ENCODE measurements around the gene ALPK3. TPM values are rescaled to one million over a fixed set of nuclear protein-coding genes. Genes with fewer than 3 reads are reported as not detected.

ALPK3 gene
- total and polyA plus RNA-seq, 10 of the 15 experiments (the other 5 are each of a cell fraction or from before 2014, with no cell fraction given), result under 0.01 to 0.05 (median 0.02) TPM; not detected in 6

DNA sequence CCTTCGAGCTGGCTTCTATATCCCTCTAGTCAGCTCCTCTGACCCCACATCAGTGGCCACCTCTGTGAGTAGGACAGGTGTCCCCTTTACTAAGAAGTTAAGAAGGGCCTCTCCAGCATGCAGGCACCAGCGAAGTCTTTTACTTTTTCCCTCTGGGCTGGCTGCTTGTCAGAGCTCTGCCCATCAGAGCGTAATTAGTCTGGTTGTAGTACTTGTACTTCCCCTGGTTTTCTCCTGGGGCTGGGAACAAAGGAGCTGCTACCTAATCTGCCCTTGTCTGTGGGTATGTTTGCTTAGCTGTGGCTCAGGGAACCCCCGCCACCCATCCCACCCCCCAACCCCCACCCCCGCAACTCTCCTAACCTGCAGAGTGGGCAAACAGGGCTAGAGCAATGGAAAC, 27.4 kb upstream of the ALPK3 start (continued):
- TF ChIP-seq, protein P1, sequence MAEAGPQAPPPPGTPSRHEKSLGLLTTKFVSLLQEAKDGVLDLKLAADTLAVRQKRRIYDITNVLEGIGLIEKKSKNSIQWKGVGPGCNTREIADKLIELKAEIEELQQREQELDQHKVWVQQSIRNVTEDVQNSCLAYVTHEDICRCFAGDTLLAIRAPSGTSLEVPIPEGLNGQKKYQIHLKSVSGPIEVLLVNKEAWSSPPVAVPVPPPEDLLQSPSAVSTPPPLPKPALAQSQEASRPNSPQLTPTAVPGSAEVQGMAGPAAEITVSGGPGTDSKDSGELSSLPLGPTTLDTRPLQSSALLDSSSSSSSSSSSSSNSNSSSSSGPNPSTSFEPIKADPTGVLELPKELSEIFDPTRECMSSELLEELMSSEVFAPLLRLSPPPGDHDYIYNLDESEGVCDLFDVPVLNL (IDR thresholded peaks at IDR 0.05; ENCODE audit: low read depth, low read length), result no peak
- TF ChIP-seq MTA2 (IDR thresholded peaks at IDR 0.05; ENCODE audit: low read depth) (peak; percentile 45; the same call in 1 of the 2 replicates), BRCA1 (IDR thresholded peaks at IDR 0.05; ENCODE audit: low read depth, low read length) (no peak)

DNA sequence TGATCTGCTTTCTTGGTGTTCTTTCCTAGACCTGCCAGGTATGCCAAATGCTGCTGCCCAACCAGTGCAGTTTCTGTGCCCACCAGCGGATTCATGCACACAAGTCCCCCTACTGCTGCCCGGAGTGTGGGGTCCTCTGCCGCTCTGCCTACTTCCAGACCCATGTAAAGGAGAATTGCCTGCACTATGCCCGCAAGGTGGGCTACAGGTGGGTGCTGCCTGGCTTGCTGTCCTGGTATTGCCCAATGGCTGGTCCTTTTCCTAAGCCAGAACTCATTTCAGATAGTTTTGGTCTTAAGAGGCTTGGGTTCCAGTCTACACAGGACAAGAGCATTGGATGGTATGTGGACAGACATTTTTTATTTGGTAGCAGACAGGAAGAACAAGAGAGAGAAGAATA, 26.5 kb upstream of the ALPK3 start:
- Histone ChIP-seq H3K4me2 (ENCODE audit: control insufficient read depth, insufficient read depth) (no peak overlapping the region), H3K9ac (ENCODE audit: control insufficient read depth, insufficient read depth, low read length) (no peak overlapping the region), H4K20me1 (ENCODE audit: control insufficient read depth, insufficient read depth) (peaks cover 3% of the 10 kb centered on the region; the same call in 1 of the 2 replicates), H3K79me2 (ENCODE audit: control insufficient read depth, insufficient read depth, low read length) (peaks cover 22% of the 10 kb centered on the region), H2AFZ (ENCODE audit: control insufficient read depth, low read depth, low read length) (no peak overlapping the region), H3K9me3 (replicated peaks; ENCODE audit: control insufficient read depth, insufficient read depth, low read length) (no peaks in the 10 kb centered on the region), H3K27ac (ENCODE audit: control insufficient read depth, insufficient read depth) (no peak overlapping the region), H3K4me1 (ENCODE audit: control insufficient read depth, insufficient read depth, low read length) (peaks cover 13% of the 10 kb centered on the region), H3K4me3 (no peak overlapping the region), H3K36me3 (ENCODE audit: control insufficient read depth in 2 of 2, insufficient read depth in 2 of 2, low read length in 1 of 2) (peaks cover 7 to 15% of the 10 kb centered on the region in 2 experiments), H3K27me3 (replicated peaks in 1 of 2; ENCODE audit: control insufficient read depth in 2 of 2, insufficient read depth in 2 of 2, low read length in 1 of 2) (no peaks in the 10 kb centered on the region)
- DNase-seq (ENCODE audit: low read depth, low spot score), result no peak
- intact Hi-C loops (cut with micrococcal nuclease; ENCODE audit: unreplicated experiment), result no loop called here
- WGBS (ENCODE audit: insufficient coverage, insufficient replicate concordance, low lambda C conversion rate, missing lambda C conversion rate), result 98% methylated on average over 4 of the region's 4 CpGs
- in situ Hi-C loops (cut with MboI), result no loop called here
- no peak for FAIRE-seq
- SMC1A ChIA-PET (ENCODE audit: uncharacterized antibody, unreplicated experiment), result interaction anchor here (0.7 to 1.9 kb wide), 8 partner anchors 14 to 137 kb away, joined by 3 to 5 read pairs (median 4); no protein-coding TSS in a partner anchor
- TF ChIP-seq CHD1 (IDR thresholded peaks at IDR 0.05; ENCODE audit: low read depth, low read length) (no peak), POLR2A (IDR thresholded peaks at IDR 0.05; ENCODE audit: low read depth, low read length) (no peak), POLR2AphosphoS5 (IDR thresholded peaks at IDR 0.05; ENCODE audit: low read length) (no peak), RELA (IDR thresholded peaks at IDR 0.05; ENCODE audit: borderline replicate concordance, partially characterized antibody) (no peak), RAD51 (IDR thresholded peaks at IDR 0.05) (no peak)
- RAD21 ChIA-PET (ENCODE audit: unreplicated experiment), result interaction anchor here (1.2 to 1.5 kb wide), 2 partner anchors 35 to 74 kb away, joined by 4 to 7 read pairs; partner anchors contain the start of gene SEC11A
- POLR2A ChIA-PET, result no interaction called here
- ATAC-seq, result no peak
- BruUV-seq (replicated peaks), result no TSS peak
- CTCF ChIA-PET, result interaction anchor here (0.6 kb wide), 1 partner anchor 220 kb away, joined by 3 read pairs; no protein-coding TSS in a partner anchor

Measured in GM12878 (cell line).